NT2/D1 (cell line): ENCODE results near the gene AVL9.

ENCODE experiments used
- SUZ12 ChIP-seq: IDR thresholded peaks from 2 replicates; pipeline ENCODE4 v1.6.1; 2011; ENCODE audit not compliant: insufficient read length, insufficient read depth; ENCODE audit errors: extremely low read depth
- YY1 ChIP-seq: IDR thresholded peaks from 2 replicates; pipeline ENCODE4 v1.6.1; 2011; ENCODE audit not compliant: insufficient read length, insufficient read depth
- ZNF274 ChIP-seq: IDR thresholded peaks from 2 replicates; pipeline ENCODE4 v1.6.1; 2011; ENCODE audit warnings: mild to moderate bottlenecking, low read depth, low read length

DNA sequence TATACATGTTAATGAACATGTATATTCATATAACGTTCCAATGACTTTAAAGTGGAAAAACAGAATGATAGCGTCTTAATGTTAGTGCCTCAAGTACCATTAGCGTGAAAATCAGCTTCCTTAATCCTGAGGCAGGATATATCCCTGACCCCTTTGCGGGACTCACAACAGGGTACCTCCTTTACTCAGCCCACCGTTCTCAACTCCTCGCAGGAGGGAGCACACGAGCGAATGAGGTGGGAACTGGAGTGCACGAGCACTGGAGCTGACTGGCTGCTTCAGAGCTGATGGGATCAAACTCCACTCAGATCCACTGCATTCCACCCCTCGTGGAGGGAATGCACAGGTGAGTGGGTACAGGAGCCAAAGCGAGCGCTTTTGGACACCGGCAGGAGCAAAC is 36.1 kb downstream of the AVL9 start:
- TF ChIP-seq YY1, result no peak
- no peak for TF ChIP-seq ZNF274
- TF ChIP-seq SUZ12, result no peak
